ENCODE results near the gene METRNL. TPM values are rescaled to one million over a fixed set of nuclear protein-coding genes. Genes with fewer than 3 reads are reported as not detected.

Gene METRNL
- total RNA-seq, 1 experiment from 2014 or later: 29.0 TPM

- peaks cover 8% of the 10 kb centered on the region for H3K9me3 Mint-ChIP-seq (ENCODE audit: low read depth, unreplicated experiment)
- H3K27ac Mint-ChIP-seq (ENCODE audit: unreplicated experiment): no peak overlapping the region
- H3K4me1 Mint-ChIP-seq (ENCODE audit: low read depth, unreplicated experiment): no peaks in the 10 kb centered on the region
- H3K4me3 Mint-ChIP-seq (ENCODE audit: low read depth, unreplicated experiment): no peak overlapping the region
- DNase-seq: no peak
- H3K27me3 Mint-ChIP-seq (ENCODE audit: unreplicated experiment): peaks cover 91% of the 10 kb centered on the region
- no peaks in the 10 kb centered on the region for H3K36me3 Mint-ChIP-seq (ENCODE audit: insufficient read depth, unreplicated experiment)
- intact Hi-C loops (cut with micrococcal nuclease; ENCODE audit: unreplicated experiment): no loop called here
- no TSS peak for BruUV-seq (replicated peaks)
- CTCF ChIA-PET: no interaction called here
- no peak for TF ChIP-seq CTCF (IDR thresholded peaks at IDR 0.05; ENCODE audit: unreplicated experiment)
These were observed 63.2 kb downstream of the METRNL start for GRCh38 chr17:83142619-83143018.

DNA sequence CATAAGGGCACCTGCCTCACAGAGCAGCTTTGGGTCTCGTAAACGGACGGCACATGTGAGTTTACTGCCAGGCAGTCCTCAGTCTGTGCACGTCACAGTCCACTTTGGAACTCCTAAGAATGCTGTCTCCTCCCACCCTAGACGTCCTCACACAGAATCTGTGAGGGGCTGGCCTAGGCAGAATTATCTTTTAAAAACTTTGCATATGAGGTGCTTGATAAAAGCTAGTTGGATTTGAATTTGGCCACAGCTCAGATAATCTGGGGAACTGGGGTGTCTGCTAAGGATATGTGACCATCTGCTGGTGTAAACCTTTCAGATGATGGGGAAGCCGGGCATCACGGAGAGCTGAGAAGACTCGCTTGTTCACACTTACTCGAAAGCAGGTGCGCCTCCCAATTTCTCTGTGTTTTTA, 64.4 kb downstream of the METRNL start:
- H3K4me1 Mint-ChIP-seq (ENCODE audit: low read depth, unreplicated experiment): no peaks in the 10 kb centered on the region
- H3K27me3 Mint-ChIP-seq (ENCODE audit: unreplicated experiment): peaks cover 91% of the 10 kb centered on the region
- BruUV-seq (replicated peaks): no TSS peak
- no peaks in the 10 kb centered on the region for H3K36me3 Mint-ChIP-seq (ENCODE audit: insufficient read depth, unreplicated experiment)
- intact Hi-C loops (cut with micrococcal nuclease; ENCODE audit: unreplicated experiment): no loop called here
- H3K27ac Mint-ChIP-seq (ENCODE audit: unreplicated experiment): no peak overlapping the region
- CTCF ChIA-PET: no interaction called here
- peaks cover 8% of the 10 kb centered on the region for H3K9me3 Mint-ChIP-seq (ENCODE audit: low read depth, unreplicated experiment)
- TF ChIP-seq CTCF (IDR thresholded peaks at IDR 0.05; ENCODE audit: unreplicated experiment): no peak
- H3K4me3 Mint-ChIP-seq (ENCODE audit: low read depth, unreplicated experiment): no peak overlapping the region
- no peak for DNase-seq

Other genes starting within 250 kb of the METRNL start
- gene ZNF750, start 239.6 kb upstream of the METRNL start, total RNA-seq (2022): not detected in 2 replicates

Measured in Calu3 (cell line).